ENCODE data around the gene FGD2. TPM values are rescaled to one million over a fixed set of nuclear protein-coding genes. Genes with fewer than 3 reads are reported as not detected.
A peak's percentile ranks its signal among the peaks of the same experiment; 100 is the strongest.

Gene FGD2, protein sequence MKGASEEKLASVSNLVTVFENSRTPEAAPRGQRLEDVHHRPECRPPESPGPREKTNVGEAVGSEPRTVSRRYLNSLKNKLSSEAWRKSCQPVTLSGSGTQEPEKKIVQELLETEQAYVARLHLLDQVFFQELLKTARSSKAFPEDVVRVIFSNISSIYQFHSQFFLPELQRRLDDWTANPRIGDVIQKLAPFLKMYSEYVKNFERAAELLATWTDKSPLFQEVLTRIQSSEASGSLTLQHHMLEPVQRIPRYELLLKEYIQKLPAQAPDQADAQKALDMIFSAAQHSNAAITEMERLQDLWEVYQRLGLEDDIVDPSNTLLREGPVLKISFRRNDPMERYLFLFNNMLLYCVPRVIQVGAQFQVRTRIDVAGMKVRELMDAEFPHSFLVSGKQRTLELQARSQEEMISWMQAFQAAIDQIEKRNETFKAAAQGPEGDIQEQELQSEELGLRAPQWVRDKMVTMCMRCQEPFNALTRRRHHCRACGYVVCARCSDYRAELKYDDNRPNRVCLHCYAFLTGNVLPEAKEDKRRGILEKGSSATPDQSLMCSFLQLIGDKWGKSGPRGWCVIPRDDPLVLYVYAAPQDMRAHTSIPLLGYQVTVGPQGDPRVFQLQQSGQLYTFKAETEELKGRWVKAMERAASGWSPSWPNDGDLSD
- 1 to 10 TPM; 4.1 to 4.3 TPM for polyA plus RNA-seq

DNA sequence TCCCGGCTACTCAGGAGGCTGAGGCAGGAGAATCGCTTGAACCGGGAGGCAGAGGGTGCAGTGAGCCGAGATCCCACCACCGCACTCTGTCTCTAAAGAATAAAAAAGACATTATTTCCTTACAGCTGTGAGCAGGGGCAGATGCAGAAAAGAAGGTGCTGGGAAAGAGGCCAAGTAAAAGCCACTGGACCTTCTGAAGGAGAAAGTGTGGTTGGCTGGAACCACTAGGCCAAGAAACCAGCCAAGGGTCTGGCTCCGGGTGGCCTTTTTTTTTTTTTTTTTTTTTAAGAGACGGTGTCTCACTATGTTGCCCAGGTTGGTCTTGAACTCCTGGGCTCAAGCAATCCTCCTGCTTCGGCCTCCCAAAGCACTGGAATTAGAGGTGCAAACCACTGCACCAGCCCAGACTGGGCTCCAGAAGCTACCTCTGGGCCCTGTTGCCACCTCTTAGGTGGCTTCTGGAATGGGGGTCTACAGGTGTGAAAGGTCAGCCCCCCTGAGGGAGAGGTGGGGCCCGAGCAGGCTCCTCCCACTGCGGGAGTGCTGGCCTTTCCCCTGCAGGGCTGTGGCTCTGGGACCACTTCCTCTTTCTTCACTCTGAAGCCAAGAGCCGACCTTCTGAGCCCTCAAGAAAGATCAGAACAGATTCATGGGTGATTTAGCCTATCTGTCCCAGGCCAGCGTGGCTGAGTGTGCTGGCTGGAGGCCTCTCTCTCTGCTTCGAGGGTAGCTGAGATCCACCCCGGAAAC, at the start of gene FGD2:
Gene FGD2 (plus strand): TSS at position 595 of the 750 bp plus-strand sequence. CDS start 163 bp downstream, outside the sequence.
- Histone ChIP-seq H3K4me1 (ENCODE audit: control insufficient read depth in 2 of 2, insufficient read depth in 2 of 2, low read length in 1 of 2) (peaks cover 0 to 6% of the 10 kb centered on the region in 2 donors), H3K4me3 (ENCODE audit: low read depth in 1 of 2, low read length in 2 of 2) (peak within 1 kb of the TSS; percentile 22 to 33), H3K27ac (ENCODE audit: low read depth in 2 of 2, low read length in 1 of 2) (peak within 1 kb of the TSS; percentile 23 to 61), H3K27me3 (ENCODE audit: control insufficient read depth in 1 of 2, insufficient read depth in 2 of 2, low read length in 2 of 2) (no peaks in the 10 kb centered on the region), H3K36me3 (ENCODE audit: control insufficient read depth in 2 of 2, insufficient read depth in 2 of 2, low read length in 1 of 2) (no peaks in the 10 kb centered on the region), H3K9me3 (ENCODE audit: control insufficient read depth in 2 of 2, insufficient read depth in 1 of 2, low read depth in 1 of 2, low read length in 1 of 2) (no peaks in the 10 kb centered on the region)
- 62 to 70% methylated on average over 14 of the region's 14 CpGs for WGBS, 2 donors

DNA sequence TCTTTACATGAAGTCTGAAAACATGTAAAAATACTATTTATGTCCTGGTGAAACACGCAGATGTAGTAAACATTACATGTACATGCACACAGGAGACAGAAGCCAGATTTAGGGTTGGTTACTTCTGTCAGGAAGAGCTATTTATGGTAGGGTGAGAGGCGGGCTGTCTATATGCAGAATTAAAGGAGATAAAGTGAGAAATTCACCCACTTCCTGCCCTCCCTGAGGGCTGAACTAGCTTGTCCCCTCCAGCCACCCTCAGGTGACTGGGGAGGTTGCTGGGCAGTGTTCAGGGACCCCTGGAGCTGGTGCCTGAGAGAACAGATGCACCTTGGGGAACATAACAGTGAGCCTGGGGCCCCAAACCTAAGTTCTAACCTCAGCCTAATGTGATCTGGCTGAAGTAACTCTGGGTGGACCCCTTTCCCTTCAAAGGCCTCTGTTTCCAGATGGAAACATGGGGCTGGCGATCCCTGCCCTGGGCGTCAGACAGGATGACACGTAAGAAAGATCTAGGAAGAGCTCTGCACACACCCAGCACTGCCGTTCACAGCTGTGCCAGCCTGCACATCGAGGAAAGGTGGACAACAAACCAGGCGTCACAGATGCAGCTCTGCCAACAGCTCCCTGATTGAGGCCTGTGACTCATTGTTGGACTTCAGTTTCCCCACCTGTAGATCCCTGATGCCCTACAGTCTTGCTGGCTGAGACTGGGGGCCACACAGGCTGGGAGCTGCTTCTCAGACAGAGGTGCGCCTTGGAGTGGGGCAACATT, 49.6 kb upstream of the FGD2 start:
- H3K4me1 ChIP-seq (ENCODE audit: control insufficient read depth in 2 of 2, insufficient read depth in 2 of 2, low read length in 1 of 2), result peaks cover 0 to 2% of the 10 kb centered on the region in 2 donors
- H3K27me3 ChIP-seq (ENCODE audit: control insufficient read depth in 1 of 2, insufficient read depth in 2 of 2, low read length in 2 of 2), result no peaks in the 10 kb centered on the region
- H3K4me3 ChIP-seq (ENCODE audit: low read depth in 1 of 2, low read length in 2 of 2), result no peak overlapping the region
- no peak overlapping the region for H3K27ac ChIP-seq (ENCODE audit: low read depth in 2 of 2, low read length in 1 of 2)
- H3K36me3 ChIP-seq (ENCODE audit: control insufficient read depth in 2 of 2, insufficient read depth in 2 of 2, low read length in 1 of 2), result no peaks in the 10 kb centered on the region
- WGBS, 2 donors, result 54 to 61% methylated on average over 9 of the region's 9 CpGs
- H3K9me3 ChIP-seq (ENCODE audit: control insufficient read depth in 2 of 2, insufficient read depth in 1 of 2, low read depth in 1 of 2, low read length in 1 of 2), result no peaks in the 10 kb centered on the region

DNA sequence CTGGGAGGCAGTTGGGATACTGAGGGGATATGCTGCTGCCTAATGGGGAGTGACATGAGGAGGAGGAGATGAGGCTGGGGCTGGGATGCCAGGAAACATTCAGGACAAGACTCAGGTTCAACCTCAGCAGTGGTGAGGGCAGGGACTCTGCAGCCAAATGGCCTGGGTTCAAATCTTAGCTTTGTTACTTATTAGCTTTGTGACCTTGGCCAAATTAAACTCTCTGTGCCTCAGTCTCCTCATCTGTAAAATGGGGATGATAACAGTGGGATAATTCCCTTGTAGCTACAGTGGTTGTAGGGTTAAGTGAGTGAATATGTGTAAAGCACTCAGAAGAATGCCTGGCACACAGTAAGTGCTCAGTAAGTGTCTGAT, 49.0 kb upstream of the FGD2 start:
- no peaks in the 10 kb centered on the region for H3K9me3 ChIP-seq (ENCODE audit: control insufficient read depth in 2 of 2, insufficient read depth in 1 of 2, low read depth in 1 of 2, low read length in 1 of 2)
- no peaks in the 10 kb centered on the region for H3K36me3 ChIP-seq (ENCODE audit: control insufficient read depth in 2 of 2, insufficient read depth in 2 of 2, low read length in 1 of 2)
- H3K4me3 ChIP-seq (ENCODE audit: low read depth in 1 of 2, low read length in 2 of 2), result no peak overlapping the region
- no peak overlapping the region for H3K27ac ChIP-seq (ENCODE audit: low read depth in 2 of 2, low read length in 1 of 2)
- no peaks in the 10 kb centered on the region for H3K27me3 ChIP-seq (ENCODE audit: control insufficient read depth in 1 of 2, insufficient read depth in 2 of 2, low read length in 2 of 2)
- H3K4me1 ChIP-seq (ENCODE audit: control insufficient read depth in 2 of 2, insufficient read depth in 2 of 2, low read length in 1 of 2), result peaks cover 0 to 2% of the 10 kb centered on the region in 2 donors

DNA sequence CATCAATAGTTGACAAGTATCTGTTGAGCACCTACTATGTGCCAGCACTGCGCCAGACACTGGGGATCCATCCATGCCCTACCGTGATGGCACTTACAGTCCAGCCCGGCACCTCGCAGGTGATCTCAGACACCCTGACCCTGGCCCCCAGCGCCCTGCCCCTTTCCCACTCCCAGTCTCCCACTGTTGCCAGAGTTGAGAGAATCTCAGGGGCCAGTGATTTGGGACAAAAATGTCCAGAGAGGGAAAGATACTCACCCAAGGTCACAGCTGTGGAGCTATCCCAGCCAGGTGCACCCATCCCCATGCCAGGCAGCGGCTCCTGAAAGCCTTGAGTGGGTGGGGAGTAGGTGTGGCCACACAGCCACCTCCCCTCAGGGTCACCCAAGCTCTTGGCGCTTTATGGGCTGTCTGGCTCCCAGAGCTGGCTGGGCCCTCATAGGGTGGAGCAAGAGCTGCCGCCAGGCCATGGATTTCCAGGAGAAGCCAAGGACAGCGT, 47.6 kb upstream of the FGD2 start:
- Histone ChIP-seq H3K4me1 (ENCODE audit: control insufficient read depth in 2 of 2, insufficient read depth in 2 of 2, low read length in 1 of 2) (peaks cover 0 to 2% of the 10 kb centered on the region in 2 donors), H3K27ac (ENCODE audit: low read depth in 2 of 2, low read length in 1 of 2) (no peak overlapping the region), H3K36me3 (ENCODE audit: control insufficient read depth in 2 of 2, insufficient read depth in 2 of 2, low read length in 1 of 2) (no peaks in the 10 kb centered on the region), H3K27me3 (ENCODE audit: control insufficient read depth in 1 of 2, insufficient read depth in 2 of 2, low read length in 2 of 2) (no peaks in the 10 kb centered on the region), H3K9me3 (ENCODE audit: control insufficient read depth in 2 of 2, insufficient read depth in 1 of 2, low read depth in 1 of 2, low read length in 1 of 2) (no peaks in the 10 kb centered on the region), H3K4me3 (ENCODE audit: low read depth in 1 of 2, low read length in 2 of 2) (no peak overlapping the region)
- WGBS, 2 donors, result 87 to 89% methylated on average over 9 of the region's 9 CpGs

DNA sequence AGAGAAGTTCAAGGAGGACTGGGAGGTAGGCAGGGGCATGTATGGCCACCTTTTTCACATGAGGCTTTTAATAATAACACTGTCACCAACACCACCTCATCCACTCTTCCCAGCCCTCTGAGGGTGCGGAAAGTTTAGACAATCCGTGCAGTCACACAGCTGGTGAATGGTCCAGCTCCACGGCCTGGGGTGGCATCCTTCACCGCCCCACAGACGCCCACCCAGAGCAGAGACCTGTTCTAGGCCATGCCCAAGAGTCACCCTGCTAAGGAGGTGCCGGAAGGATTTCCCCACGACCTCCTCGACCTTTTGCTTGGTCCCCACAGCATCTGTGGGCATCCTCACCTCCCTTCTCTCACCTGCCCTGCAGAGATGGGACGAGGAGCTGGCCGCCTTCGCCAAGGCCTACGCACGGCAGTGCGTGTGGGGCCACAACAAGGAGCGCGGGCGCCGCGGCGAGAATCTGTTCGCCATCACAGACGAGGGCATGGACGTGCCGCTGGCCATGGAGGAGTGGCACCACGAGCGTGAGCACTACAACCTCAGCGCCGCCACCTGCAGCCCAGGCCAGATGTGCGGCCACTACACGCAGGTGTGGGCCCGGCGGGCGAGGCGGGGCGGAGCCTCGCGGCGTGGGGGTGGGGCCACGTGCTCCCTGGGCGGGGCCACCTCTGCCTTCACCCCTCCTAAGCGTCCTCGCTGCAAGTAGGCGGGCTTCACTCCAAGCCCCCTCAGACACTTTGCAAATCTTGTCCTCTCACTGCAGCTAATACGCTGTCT, 46.5 kb upstream of the FGD2 start:
- 84 to 87% methylated on average over 41 to 44 of the region's 44 CpGs for WGBS, 2 donors
- Histone ChIP-seq H3K4me1 (ENCODE audit: control insufficient read depth in 2 of 2, insufficient read depth in 2 of 2, low read length in 1 of 2) (peaks cover 2 to 10% of the 10 kb centered on the region in 2 donors), H3K27me3 (ENCODE audit: control insufficient read depth in 1 of 2, insufficient read depth in 2 of 2, low read length in 2 of 2) (no peaks in the 10 kb centered on the region), H3K36me3 (ENCODE audit: control insufficient read depth in 2 of 2, insufficient read depth in 2 of 2, low read length in 1 of 2) (peaks cover 0 to 3% of the 10 kb centered on the region in 2 donors), H3K9me3 (ENCODE audit: control insufficient read depth in 2 of 2, insufficient read depth in 1 of 2, low read depth in 1 of 2, low read length in 1 of 2) (no peaks in the 10 kb centered on the region), H3K27ac (ENCODE audit: low read depth in 2 of 2, low read length in 1 of 2) (no peak overlapping the region), H3K4me3 (ENCODE audit: low read depth in 1 of 2, low read length in 2 of 2) (no peak overlapping the region)

DNA sequence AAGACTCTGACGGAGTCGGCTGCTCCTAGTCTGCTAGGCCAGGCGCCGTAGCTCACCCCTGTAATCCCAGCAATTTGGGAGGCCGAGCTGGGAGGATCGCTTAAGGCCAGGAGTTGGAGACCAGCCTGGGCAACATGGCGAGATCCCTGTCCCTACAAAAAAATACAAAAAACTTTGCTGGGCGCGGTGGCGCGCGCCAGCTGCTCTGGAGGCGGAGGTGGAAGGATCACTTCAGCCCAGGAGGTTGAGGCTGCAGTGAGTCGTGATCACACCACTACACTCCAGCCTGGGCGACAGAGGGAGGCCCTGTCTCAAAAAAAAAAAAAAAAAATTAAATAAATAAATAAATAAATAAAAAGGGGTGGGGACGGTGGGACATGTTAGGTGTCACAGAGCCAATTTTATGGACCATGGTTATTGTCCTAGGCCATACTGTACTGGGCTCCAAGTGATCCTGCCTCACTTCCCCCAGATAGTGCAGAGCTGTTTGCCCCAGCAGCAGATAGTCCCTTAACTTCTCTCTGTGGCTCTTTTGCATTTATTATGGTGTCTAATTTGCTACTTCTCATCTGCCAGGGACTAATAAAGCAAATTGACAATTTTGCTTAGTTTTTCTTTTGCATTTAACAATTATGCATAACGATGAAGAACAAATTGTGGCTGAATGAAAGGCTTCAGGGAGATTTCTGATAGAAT, 45.8 kb upstream of the FGD2 start:
- Histone ChIP-seq H3K27ac (ENCODE audit: low read depth in 2 of 2, low read length in 1 of 2) (no peak overlapping the region), H3K27me3 (ENCODE audit: control insufficient read depth in 1 of 2, insufficient read depth in 2 of 2, low read length in 2 of 2) (no peaks in the 10 kb centered on the region), H3K36me3 (ENCODE audit: control insufficient read depth in 2 of 2, insufficient read depth in 2 of 2, low read length in 1 of 2) (peaks cover 0 to 3% of the 10 kb centered on the region in 2 donors), H3K4me1 (ENCODE audit: control insufficient read depth in 2 of 2, insufficient read depth in 2 of 2, low read length in 1 of 2) (peaks cover 3 to 16% of the 10 kb centered on the region in 2 donors), H3K4me3 (ENCODE audit: low read depth in 1 of 2, low read length in 2 of 2) (no peak overlapping the region), H3K9me3 (ENCODE audit: control insufficient read depth in 2 of 2, insufficient read depth in 1 of 2, low read depth in 1 of 2, low read length in 1 of 2) (no peaks in the 10 kb centered on the region)
- 91 to 92% methylated on average over 17 of the region's 17 CpGs for WGBS, 2 donors

DNA sequence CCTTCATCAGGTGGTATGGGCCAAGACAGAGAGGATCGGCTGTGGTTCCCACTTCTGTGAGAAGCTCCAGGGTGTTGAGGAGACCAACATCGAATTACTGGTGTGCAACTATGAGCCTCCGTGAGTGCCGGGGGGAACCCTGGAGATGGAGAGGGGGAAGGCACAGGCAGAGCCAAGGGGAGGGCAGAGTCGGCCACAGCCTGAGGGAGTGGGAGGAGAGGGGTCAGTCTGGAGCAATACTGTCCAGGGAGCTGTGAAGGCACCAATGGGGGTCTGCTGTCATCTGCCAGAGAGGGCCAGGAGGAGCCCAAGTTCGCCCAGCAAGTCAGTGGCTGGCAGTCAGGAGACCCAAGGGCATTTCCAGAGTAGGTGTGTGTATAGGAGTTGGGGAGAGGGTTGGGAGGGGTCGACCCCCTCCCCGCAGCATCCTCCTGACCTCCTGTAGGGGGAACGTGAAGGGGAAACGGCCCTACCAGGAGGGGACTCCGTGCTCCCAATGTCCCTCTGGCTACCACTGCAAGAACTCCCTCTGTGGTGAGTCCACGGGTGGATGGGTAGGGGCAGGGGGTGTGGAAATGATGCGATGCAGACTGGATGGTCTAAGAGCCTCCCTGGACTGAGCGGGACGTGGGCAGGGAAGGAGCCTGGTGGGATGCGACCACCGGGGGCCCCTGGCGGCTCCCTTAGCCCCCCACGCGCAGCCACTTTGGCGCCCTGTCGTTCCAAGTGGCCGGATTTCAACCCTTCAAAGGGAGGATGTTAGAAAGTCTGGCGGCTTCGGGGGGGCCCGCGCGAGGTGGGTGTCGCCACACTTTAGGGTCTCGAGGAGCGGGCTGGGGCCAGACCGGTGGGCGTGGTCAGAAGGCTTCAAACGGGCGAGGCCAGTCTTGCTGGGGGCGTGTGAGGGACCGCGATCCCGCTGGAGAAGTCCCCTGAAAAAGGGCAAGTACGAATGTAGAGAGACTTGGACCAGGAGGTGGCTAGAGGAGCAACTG, 43.7 kb upstream of the FGD2 start:
- 67 to 69% methylated on average over 40 of the region's 40 CpGs for WGBS, 2 donors
- peaks cover 6 to 14% of the 10 kb centered on the region in 2 donors for H3K4me1 ChIP-seq (ENCODE audit: control insufficient read depth in 2 of 2, insufficient read depth in 2 of 2, low read length in 1 of 2)
- no peak overlapping the region for H3K27ac ChIP-seq (ENCODE audit: low read depth in 2 of 2, low read length in 1 of 2)

More for the DNA sequence above, 43.7 kb upstream of the FGD2 start:
- H3K4me3 ChIP-seq (ENCODE audit: low read depth in 1 of 2, low read length in 2 of 2), result no peak overlapping the region
- no peaks in the 10 kb centered on the region for H3K9me3 ChIP-seq (ENCODE audit: control insufficient read depth in 2 of 2, insufficient read depth in 1 of 2, low read depth in 1 of 2, low read length in 1 of 2)
- H3K36me3 ChIP-seq (ENCODE audit: control insufficient read depth in 2 of 2, insufficient read depth in 2 of 2, low read length in 1 of 2), result peaks cover 0 to 3% of the 10 kb centered on the region in 2 donors
- no peaks in the 10 kb centered on the region for H3K27me3 ChIP-seq (ENCODE audit: control insufficient read depth in 1 of 2, insufficient read depth in 2 of 2, low read length in 2 of 2)
